Measurements from ENCODE around the gene CACNA1C. TPM values are rescaled to one million over a fixed set of nuclear protein-coding genes. Genes with fewer than 3 reads are reported as not detected.

CACNA1C gene
- total and polyA plus RNA-seq, 2 donors (not counting 1 experiment from before 2014, with no cell fraction given) = 0.01 to 0.02 TPM

DNA sequence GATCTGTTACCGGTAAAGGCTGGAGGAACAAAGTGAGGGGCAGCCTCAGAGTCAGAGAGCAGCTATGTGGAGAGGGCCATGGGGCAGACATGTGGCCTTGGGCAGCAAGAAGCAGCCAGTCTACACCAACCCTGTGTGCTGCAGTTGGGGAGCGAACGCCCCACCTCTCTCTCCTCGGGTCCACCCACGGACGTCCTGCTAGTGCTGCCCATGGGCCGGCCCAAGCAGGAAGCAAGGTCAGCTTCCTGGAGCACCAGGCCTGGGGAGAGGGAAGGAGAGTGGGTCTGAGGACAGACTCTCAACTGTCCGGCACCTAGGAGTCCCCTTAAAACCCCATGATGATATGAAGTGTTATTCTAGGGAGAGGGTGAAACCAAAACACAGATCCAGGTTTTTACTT lies 487.2 kb downstream of the CACNA1C start:
- ATAC-seq (ENCODE audit: low read depth) = no peak
- intact Hi-C loops (cut with micrococcal nuclease) = no loop called here
- TF ChIP-seq, protein P1, sequence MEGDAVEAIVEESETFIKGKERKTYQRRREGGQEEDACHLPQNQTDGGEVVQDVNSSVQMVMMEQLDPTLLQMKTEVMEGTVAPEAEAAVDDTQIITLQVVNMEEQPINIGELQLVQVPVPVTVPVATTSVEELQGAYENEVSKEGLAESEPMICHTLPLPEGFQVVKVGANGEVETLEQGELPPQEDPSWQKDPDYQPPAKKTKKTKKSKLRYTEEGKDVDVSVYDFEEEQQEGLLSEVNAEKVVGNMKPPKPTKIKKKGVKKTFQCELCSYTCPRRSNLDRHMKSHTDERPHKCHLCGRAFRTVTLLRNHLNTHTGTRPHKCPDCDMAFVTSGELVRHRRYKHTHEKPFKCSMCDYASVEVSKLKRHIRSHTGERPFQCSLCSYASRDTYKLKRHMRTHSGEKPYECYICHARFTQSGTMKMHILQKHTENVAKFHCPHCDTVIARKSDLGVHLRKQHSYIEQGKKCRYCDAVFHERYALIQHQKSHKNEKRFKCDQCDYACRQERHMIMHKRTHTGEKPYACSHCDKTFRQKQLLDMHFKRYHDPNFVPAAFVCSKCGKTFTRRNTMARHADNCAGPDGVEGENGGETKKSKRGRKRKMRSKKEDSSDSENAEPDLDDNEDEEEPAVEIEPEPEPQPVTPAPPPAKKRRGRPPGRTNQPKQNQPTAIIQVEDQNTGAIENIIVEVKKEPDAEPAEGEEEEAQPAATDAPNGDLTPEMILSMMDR (IDR thresholded peaks at IDR 0.05) = no peak
- no peak for TF ChIP-seq EZH2 (IDR thresholded peaks at IDR 0.05; ENCODE audit: borderline replicate concordance, insufficient read depth, low read depth, low read length, poor library complexity, severe bottlenecking)
- H3K9me3 ChIP-seq (ENCODE audit: control extremely low read depth in 1 of 3, control insufficient read depth in 2 of 3, insufficient read depth in 1 of 3, low read length in 2 of 3) = no peaks in the 10 kb centered on the region
- no peaks in the 10 kb centered on the region for H3K4me1 ChIP-seq (ENCODE audit: control insufficient read depth in 2 of 2, insufficient read depth in 2 of 2, low read length in 2 of 2)
- H3K4me2 ChIP-seq (replicated peaks; ENCODE audit: low read depth, low read length, poor library complexity, severe bottlenecking) = no peak overlapping the region
- Mint-ChIP-seq H3K27me3 (peaks cover 3% of the 10 kb centered on the region), H3K27ac (no peak overlapping the region), H3K9me3 (ENCODE audit: insufficient read depth) (no peaks in the 10 kb centered on the region), H3K4me3 (no peak overlapping the region), H3K4me1 (no peaks in the 10 kb centered on the region)
- H3K9ac ChIP-seq (ENCODE audit: low read length) = no peak overlapping the region
- H3K79me2 ChIP-seq (ENCODE audit: control insufficient read depth, insufficient read depth, low read length) = no peaks in the 10 kb centered on the region
- no peaks in the 10 kb centered on the region for H4K20me1 ChIP-seq (ENCODE audit: control insufficient read depth, insufficient read depth, low read length, poor library complexity, severe bottlenecking)
- no peak for DNase-seq
- POLR2A ChIA-PET = no interaction called here
- 94% methylated on average over 8 of the region's 8 CpGs for WGBS (ENCODE audit: insufficient coverage)
- no peak overlapping the region for H3K27ac ChIP-seq (ENCODE audit: low read length in 2 of 2)
- H3K27me3 ChIP-seq (replicated peaks in 1 of 4; ENCODE audit: control extremely low read depth in 1 of 4, control insufficient read depth in 3 of 4, insufficient read depth in 4 of 4, low read length in 3 of 4) = no peaks in the 10 kb centered on the region
- no peak overlapping the region for H2AFZ ChIP-seq (ENCODE audit: insufficient read depth, low read depth, low read length, poor library complexity, severe bottlenecking)
- H3K36me3 ChIP-seq (replicated peaks in 1 of 2; ENCODE audit: control extremely low read depth in 1 of 2, control insufficient read depth in 1 of 2, extremely low read depth in 1 of 2, insufficient read depth in 2 of 2, low read length in 1 of 2) = no peaks in the 10 kb centered on the region
- no peak overlapping the region for H3K4me3 ChIP-seq (ENCODE audit: control extremely low read depth in 1 of 5, extremely low read depth in 1 of 5, insufficient read depth in 1 of 5, low read depth in 2 of 5, low read length in 4 of 5)
- CTCF ChIA-PET = no interaction called here

DNA sequence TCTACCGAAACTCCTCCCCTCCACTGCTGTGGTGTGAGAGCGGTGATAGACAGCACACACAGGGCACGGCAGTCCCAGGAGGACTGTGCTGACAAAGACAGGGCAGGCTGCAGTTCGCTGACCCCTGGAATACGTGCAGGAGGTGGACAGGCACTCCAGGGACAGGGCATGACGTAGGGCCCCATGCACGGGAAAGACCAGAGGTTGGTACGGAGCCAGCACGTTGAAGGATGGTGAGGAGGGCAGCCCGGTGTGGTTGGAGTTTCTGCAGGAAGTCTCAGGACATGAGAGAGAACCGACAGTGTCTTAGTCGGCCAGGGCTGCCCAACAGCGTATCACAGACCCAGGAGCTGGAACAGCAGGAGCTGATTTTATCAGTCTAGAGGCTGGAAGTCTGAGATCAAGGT lies 487.8 kb downstream of the CACNA1C start:
- Histone ChIP-seq H3K4me2 (replicated peaks; ENCODE audit: low read depth, low read length, poor library complexity, severe bottlenecking) (no peak overlapping the region), H4K20me1 (ENCODE audit: control insufficient read depth, insufficient read depth, low read length, poor library complexity, severe bottlenecking) (no peaks in the 10 kb centered on the region), H3K36me3 (replicated peaks in 1 of 2; ENCODE audit: control extremely low read depth in 1 of 2, control insufficient read depth in 1 of 2, extremely low read depth in 1 of 2, insufficient read depth in 2 of 2, low read length in 1 of 2) (no peaks in the 10 kb centered on the region), H2AFZ (ENCODE audit: insufficient read depth, low read depth, low read length, poor library complexity, severe bottlenecking) (no peak overlapping the region), H3K27me3 (replicated peaks in 1 of 4; ENCODE audit: control extremely low read depth in 1 of 4, control insufficient read depth in 3 of 4, insufficient read depth in 4 of 4, low read length in 3 of 4) (no peaks in the 10 kb centered on the region), H3K9ac (ENCODE audit: low read length) (no peak overlapping the region), H3K79me2 (ENCODE audit: control insufficient read depth, insufficient read depth, low read length) (no peaks in the 10 kb centered on the region), H3K4me3 (ENCODE audit: control extremely low read depth in 1 of 5, extremely low read depth in 1 of 5, insufficient read depth in 1 of 5, low read depth in 2 of 5, low read length in 4 of 5) (no peak overlapping the region), H3K27ac (ENCODE audit: low read length in 2 of 2) (no peak overlapping the region), H3K4me1 (ENCODE audit: control insufficient read depth in 2 of 2, insufficient read depth in 2 of 2, low read length in 2 of 2) (no peaks in the 10 kb centered on the region), H3K9me3 (ENCODE audit: control extremely low read depth in 1 of 3, control insufficient read depth in 2 of 3, insufficient read depth in 1 of 3, low read length in 2 of 3) (no peaks in the 10 kb centered on the region)
- H3K4me3 Mint-ChIP-seq = no peak overlapping the region
- DNase-seq = no peak
- ChIA-PET POLR2A (no interaction called here), CTCF (no interaction called here)
- no peaks in the 10 kb centered on the region for H3K9me3 Mint-ChIP-seq (ENCODE audit: insufficient read depth)
- no peaks in the 10 kb centered on the region for H3K4me1 Mint-ChIP-seq
- intact Hi-C loops (cut with micrococcal nuclease) = no loop called here
- TF ChIP-seq, protein P1 (IDR thresholded peaks at IDR 0.05) = no peak
- no peak for TF ChIP-seq EZH2 (IDR thresholded peaks at IDR 0.05; ENCODE audit: borderline replicate concordance, insufficient read depth, low read depth, low read length, poor library complexity, severe bottlenecking)
- H3K27ac Mint-ChIP-seq = no peak overlapping the region
- 90% methylated on average over 13 of the region's 13 CpGs for WGBS (ENCODE audit: insufficient coverage)
- peaks cover 3% of the 10 kb centered on the region for H3K27me3 Mint-ChIP-seq
- ATAC-seq (ENCODE audit: low read depth) = no peak

Measured in B cell (primary cell).